ENCODE results near the gene MCCC1.

GRCh38 chr3:183085634-183086390, 13.5 kb downstream of the MCCC1 start:
- TF ChIP-seq EZH2phosphoT487 (conservative IDR thresholded peaks at IDR 0.05; ENCODE audit: low read length) = no peak
- TF ChIP-seq, protein P1, sequence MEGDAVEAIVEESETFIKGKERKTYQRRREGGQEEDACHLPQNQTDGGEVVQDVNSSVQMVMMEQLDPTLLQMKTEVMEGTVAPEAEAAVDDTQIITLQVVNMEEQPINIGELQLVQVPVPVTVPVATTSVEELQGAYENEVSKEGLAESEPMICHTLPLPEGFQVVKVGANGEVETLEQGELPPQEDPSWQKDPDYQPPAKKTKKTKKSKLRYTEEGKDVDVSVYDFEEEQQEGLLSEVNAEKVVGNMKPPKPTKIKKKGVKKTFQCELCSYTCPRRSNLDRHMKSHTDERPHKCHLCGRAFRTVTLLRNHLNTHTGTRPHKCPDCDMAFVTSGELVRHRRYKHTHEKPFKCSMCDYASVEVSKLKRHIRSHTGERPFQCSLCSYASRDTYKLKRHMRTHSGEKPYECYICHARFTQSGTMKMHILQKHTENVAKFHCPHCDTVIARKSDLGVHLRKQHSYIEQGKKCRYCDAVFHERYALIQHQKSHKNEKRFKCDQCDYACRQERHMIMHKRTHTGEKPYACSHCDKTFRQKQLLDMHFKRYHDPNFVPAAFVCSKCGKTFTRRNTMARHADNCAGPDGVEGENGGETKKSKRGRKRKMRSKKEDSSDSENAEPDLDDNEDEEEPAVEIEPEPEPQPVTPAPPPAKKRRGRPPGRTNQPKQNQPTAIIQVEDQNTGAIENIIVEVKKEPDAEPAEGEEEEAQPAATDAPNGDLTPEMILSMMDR (IDR thresholded peaks at IDR 0.05; ENCODE audit: insufficient read depth, low read length, poor library complexity, severe bottlenecking) = peak; percentile 52
